ENCODE measurements around the gene TMEM131. TPM values are rescaled to one million over a fixed set of nuclear protein-coding genes. Genes with fewer than 3 reads are reported as not detected.

The TMEM131 gene
- total RNA-seq, 6 experiments from 2014 or later = 39.2 to 49.5 (median 45.1) TPM

GRCh38 chr2:97950329-97951154 lies 45.2 kb downstream of the TMEM131 start:
- no peaks in the 10 kb centered on the region for H3K27me3 Mint-ChIP-seq (ENCODE audit: insufficient read depth)
- peak; percentile 89 for DNase-seq
- H3K4me3 Mint-ChIP-seq = peak overlapping the region; percentile 73

GRCh38 chr2:97948926-97949325 lies 46.8 kb downstream of the TMEM131 start:
- Mint-ChIP-seq H3K27me3 (ENCODE audit: insufficient read depth) (no peaks in the 10 kb centered on the region), H3K4me3 (peak overlapping the region; percentile 44), H3K27ac (peak overlapping the region; percentile 17), H3K4me1 (ENCODE audit: low read depth) (peaks cover 89% of the 10 kb centered on the region), H3K9me3 (no peaks in the 10 kb centered on the region), H3K36me3 (ENCODE audit: low read depth) (peaks cover 30% of the 10 kb centered on the region)
- no peak for DNase-seq
- no peak for TF ChIP-seq CTCF (IDR thresholded peaks at IDR 0.05)

More at GRCh38 chr2:97950329-97951154, 45.2 kb downstream of the TMEM131 start:
- peaks cover 84% of the 10 kb centered on the region for H3K4me1 Mint-ChIP-seq (ENCODE audit: low read depth)
- H3K36me3 Mint-ChIP-seq (ENCODE audit: low read depth) = peaks cover 34% of the 10 kb centered on the region
- H3K27ac Mint-ChIP-seq = peak overlapping the region; percentile 83
- TF ChIP-seq CTCF (IDR thresholded peaks at IDR 0.05) = no peak
- no peaks in the 10 kb centered on the region for H3K9me3 Mint-ChIP-seq

GRCh38 chr2:97945791-97946190 lies 50.0 kb downstream of the TMEM131 start:
- Mint-ChIP-seq H3K27ac (no peak overlapping the region), H3K27me3 (ENCODE audit: insufficient read depth) (no peaks in the 10 kb centered on the region), H3K36me3 (ENCODE audit: low read depth) (peaks cover 37% of the 10 kb centered on the region), H3K4me3 (no peak overlapping the region), H3K9me3 (peaks cover 7% of the 10 kb centered on the region), H3K4me1 (ENCODE audit: low read depth) (peaks cover 61% of the 10 kb centered on the region)
- TF ChIP-seq CTCF (IDR thresholded peaks at IDR 0.05) = no peak
- DNase-seq = no peak

GRCh38 chr2:97936881-97937280 lies 58.9 kb downstream of the TMEM131 start:
- Mint-ChIP-seq H3K4me1 (ENCODE audit: low read depth) (peaks cover 51% of the 10 kb centered on the region), H3K9me3 (peaks cover 16% of the 10 kb centered on the region), H3K27me3 (ENCODE audit: insufficient read depth) (no peaks in the 10 kb centered on the region), H3K36me3 (ENCODE audit: low read depth) (peaks cover 13% of the 10 kb centered on the region; the same call in 1 of the 2 replicates), H3K4me3 (no peak overlapping the region), H3K27ac (no peak overlapping the region)
- no peak for TF ChIP-seq CTCF (IDR thresholded peaks at IDR 0.05)
- no peak for DNase-seq

- Mint-ChIP-seq H3K36me3 (ENCODE audit: low read depth) (peaks cover 7% of the 10 kb centered on the region; the same call in 1 of the 2 replicates), H3K27ac (peak overlapping the region; percentile 14), H3K27me3 (ENCODE audit: insufficient read depth) (no peaks in the 10 kb centered on the region), H3K9me3 (peaks cover 9% of the 10 kb centered on the region), H3K4me1 (ENCODE audit: low read depth) (peaks cover 51% of the 10 kb centered on the region), H3K4me3 (peak overlapping the region; percentile 6; the same call in 1 of the 2 replicates)
- TF ChIP-seq CTCF (IDR thresholded peaks at IDR 0.05) = no peak
- DNase-seq = no peak
Measured at GRCh38 chr2:97936199-97936598, 59.5 kb downstream of the TMEM131 start.
